Measurements from ENCODE around the gene ZSWIM5. TPM values are rescaled to one million over a fixed set of nuclear protein-coding genes. Genes with fewer than 3 reads are reported as not detected.

Gene ZSWIM5
- total RNA-seq, 4 donors from 2014 or later, result 12.3 to 38.2 (median 13.7) TPM

GRCh38 chr1:45200906-45201500, 5.4 kb downstream of the ZSWIM5 start:
- no peaks in the 10 kb centered on the region for H3K27me3 ChIP-seq
- intact Hi-C loops (cut with DNase I; ENCODE audit: low total_unique reads), result no loop called here
- no peak overlapping the region for H3K4me3 ChIP-seq
- H3K4me1 ChIP-seq, result peaks cover 0 to 30% (median 5%) of the 10 kb centered on the region in 4 donors
- in situ Hi-C loops (cut with MboI; ENCODE audit: low pct_ligation_motif_present in 1 of 4, low pct_unique_long_range_greater_than_20kb in 1 of 4, low sequenced_read_pairs in 3 of 4), result no loop called here
- H3K27ac ChIP-seq, result no peak overlapping the region
- no peak for DNase-seq
- H3K9me3 ChIP-seq, result no peaks in the 10 kb centered on the region
- TF ChIP-seq POLR2AphosphoS5 (IDR thresholded peaks at IDR 0.05) (no peak), POLR2A (IDR thresholded peaks at IDR 0.05) (no peak), CTCF (IDR thresholded peaks at IDR 0.05) (no peak), EP300 (IDR thresholded peaks at IDR 0.05; ENCODE audit: low read depth) (no peak)
- WGBS, 2 donors (ENCODE audit: low coverage in 1 of 2), result 93 to 100% methylated on average over 2 to 3 of the region's 3 CpGs
- no peaks in the 10 kb centered on the region for H3K36me3 ChIP-seq

GRCh38 chr1:45200435-45200834, 6.0 kb downstream of the ZSWIM5 start:
- no peaks in the 10 kb centered on the region for H3K9me3 ChIP-seq
- DNase-seq, result no peak
- H3K36me3 ChIP-seq, result no peaks in the 10 kb centered on the region
- intact Hi-C loops (cut with DNase I; ENCODE audit: low total_unique reads) (no loop called here), in situ Hi-C loops (cut with MboI; ENCODE audit: low pct_ligation_motif_present in 1 of 4, low pct_unique_long_range_greater_than_20kb in 1 of 4, low sequenced_read_pairs in 3 of 4) (no loop called here)
- H3K27ac ChIP-seq, result no peak overlapping the region
- peaks cover 0 to 29% (median 5%) of the 10 kb centered on the region in 4 donors for H3K4me1 ChIP-seq
- H3K4me3 ChIP-seq, result no peak overlapping the region
- no peaks in the 10 kb centered on the region for H3K27me3 ChIP-seq
- TF ChIP-seq EP300 (IDR thresholded peaks at IDR 0.05; ENCODE audit: low read depth), result no peak
- TF ChIP-seq POLR2A (IDR thresholded peaks at IDR 0.05), result no peak
- TF ChIP-seq CTCF (IDR thresholded peaks at IDR 0.05), result no peak
- TF ChIP-seq POLR2AphosphoS5 (IDR thresholded peaks at IDR 0.05), result no peak

DNA sequence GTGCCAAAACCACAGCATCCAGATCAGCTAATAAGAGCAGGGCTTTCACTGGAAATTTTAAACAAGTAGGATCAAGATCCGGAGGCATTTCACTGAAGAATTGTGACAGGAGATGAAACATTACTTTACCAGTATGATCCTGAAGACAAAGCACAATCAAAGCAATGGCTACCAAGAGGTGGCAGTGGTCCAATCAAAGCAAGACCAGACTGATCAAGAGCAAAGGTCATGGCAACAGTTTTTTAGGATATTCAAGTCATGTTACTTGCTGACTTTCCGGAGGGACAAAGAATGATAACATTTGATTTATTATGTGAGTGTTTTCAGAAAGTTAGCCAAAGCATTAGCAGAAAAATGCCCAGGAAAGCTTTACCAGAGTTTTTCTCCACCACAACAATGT, 8.2 kb downstream of the ZSWIM5 start:
- Histone ChIP-seq H3K9me3 (no peaks in the 10 kb centered on the region), H3K27me3 (no peaks in the 10 kb centered on the region), H3K36me3 (no peaks in the 10 kb centered on the region), H3K27ac (no peak overlapping the region), H3K4me3 (no peak overlapping the region), H3K4me1 (peaks cover 0 to 6% (median 0%) of the 10 kb centered on the region in 4 donors)
- TF ChIP-seq POLR2A (IDR thresholded peaks at IDR 0.05) (no peak), EP300 (IDR thresholded peaks at IDR 0.05; ENCODE audit: low read depth) (no peak)
- in situ Hi-C loops (cut with MboI; ENCODE audit: low pct_ligation_motif_present in 1 of 4, low pct_unique_long_range_greater_than_20kb in 1 of 4, low sequenced_read_pairs in 3 of 4), result no loop called here
- WGBS, 2 donors (ENCODE audit: low coverage in 1 of 2), result 74 to 83% methylated on average over 2 of the region's 2 CpGs
- no peak for DNase-seq
- intact Hi-C loops (cut with DNase I; ENCODE audit: low total_unique reads), result no loop called here

GRCh38 chr1:45196863-45197262, 9.5 kb downstream of the ZSWIM5 start:
- TF ChIP-seq POLR2AphosphoS5 (IDR thresholded peaks at IDR 0.05) (no peak), EP300 (IDR thresholded peaks at IDR 0.05; ENCODE audit: low read depth) (no peak), POLR2A (IDR thresholded peaks at IDR 0.05) (no peak), CTCF (IDR thresholded peaks at IDR 0.05) (no peak)
- in situ Hi-C loops (cut with MboI; ENCODE audit: low pct_ligation_motif_present in 1 of 4, low pct_unique_long_range_greater_than_20kb in 1 of 4, low sequenced_read_pairs in 3 of 4) (no loop called here), intact Hi-C loops (cut with DNase I; ENCODE audit: low total_unique reads) (no loop called here)
- no peak overlapping the region for H3K4me3 ChIP-seq
- H3K4me1 ChIP-seq, result no peaks in the 10 kb centered on the region
- no peaks in the 10 kb centered on the region for H3K36me3 ChIP-seq
- no peaks in the 10 kb centered on the region for H3K9me3 ChIP-seq
- DNase-seq, result no peak
- H3K27ac ChIP-seq, result no peak overlapping the region
- H3K27me3 ChIP-seq, result no peaks in the 10 kb centered on the region

GRCh38 chr1:45191418-45191783, 15.0 kb downstream of the ZSWIM5 start:
- in situ Hi-C loops (cut with MboI; ENCODE audit: low pct_ligation_motif_present in 1 of 4, low pct_unique_long_range_greater_than_20kb in 1 of 4, low sequenced_read_pairs in 3 of 4), result no loop called here
- DNase-seq, result no peak
- intact Hi-C loops (cut with DNase I; ENCODE audit: low total_unique reads), result no loop called here
- Histone ChIP-seq H3K27ac (no peak overlapping the region), H3K4me3 (no peak overlapping the region), H3K4me1 (no peaks in the 10 kb centered on the region), H3K27me3 (no peaks in the 10 kb centered on the region), H3K9me3 (no peaks in the 10 kb centered on the region), H3K36me3 (no peaks in the 10 kb centered on the region)
- WGBS, 2 donors (ENCODE audit: low coverage in 1 of 2), result 87 to 100% methylated on average over 4 of the region's 4 CpGs
- no peak for TF ChIP-seq CTCF (IDR thresholded peaks at IDR 0.05)
- TF ChIP-seq POLR2A (IDR thresholded peaks at IDR 0.05), result no peak
- no peak for TF ChIP-seq EP300 (IDR thresholded peaks at IDR 0.05; ENCODE audit: low read depth)
- TF ChIP-seq POLR2AphosphoS5 (IDR thresholded peaks at IDR 0.05), result no peak

All from transverse colon (tissue), 4 donors.